Measurements from ENCODE around the gene BRCA2. TPM values are rescaled to one million over a fixed set of nuclear protein-coding genes. Genes with fewer than 3 reads are reported as not detected.
"Not testable (repeated sequence)": the region's sequence is repeated elsewhere in the genome, so short reads cannot be mapped to it uniquely, and the experiment has no call there.

BRCA2 gene
- total RNA-seq, 1 experiment from 2014 or later = 11.4 TPM

DNA sequence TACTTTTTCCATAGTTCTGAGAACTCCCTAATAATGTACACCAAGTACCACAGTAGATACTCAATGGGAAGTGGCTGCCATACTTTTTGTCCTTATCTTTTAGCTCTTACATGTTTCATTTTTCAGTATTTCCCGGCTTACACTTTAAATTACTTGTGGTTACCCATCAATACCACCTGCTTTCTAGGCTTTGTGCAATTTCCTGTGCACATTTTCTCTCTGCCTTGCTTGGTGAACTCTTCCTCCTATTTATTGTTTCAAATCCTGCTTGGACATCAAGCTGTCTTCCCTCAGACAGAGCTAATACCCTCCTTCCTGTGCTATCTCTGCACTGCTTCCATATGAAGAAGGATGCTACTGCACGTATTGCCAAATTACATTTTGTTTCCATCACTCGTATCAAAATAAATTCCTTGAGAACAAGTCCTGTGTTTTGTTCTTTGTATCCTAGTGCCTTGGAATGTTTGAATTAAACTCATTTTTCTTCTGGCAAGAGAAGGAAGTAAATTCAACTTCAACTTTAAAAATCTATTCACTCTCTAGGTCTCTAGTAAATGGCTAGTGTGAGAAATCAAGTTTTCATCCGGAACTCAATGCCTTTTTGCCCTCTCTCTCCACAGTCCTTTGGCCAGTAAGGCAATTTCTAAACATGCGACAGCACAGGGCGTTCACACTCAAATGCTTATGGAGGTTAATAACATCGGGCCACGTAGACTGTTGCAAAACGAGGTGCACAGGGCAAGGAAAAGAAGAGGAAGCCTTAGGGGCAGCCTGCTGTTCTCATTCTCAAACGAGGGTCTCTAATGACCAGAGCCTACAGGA lies 5.8 kb upstream of the BRCA2 start:
- DNase-seq (ENCODE audit: low read depth) = no peak

DNA sequence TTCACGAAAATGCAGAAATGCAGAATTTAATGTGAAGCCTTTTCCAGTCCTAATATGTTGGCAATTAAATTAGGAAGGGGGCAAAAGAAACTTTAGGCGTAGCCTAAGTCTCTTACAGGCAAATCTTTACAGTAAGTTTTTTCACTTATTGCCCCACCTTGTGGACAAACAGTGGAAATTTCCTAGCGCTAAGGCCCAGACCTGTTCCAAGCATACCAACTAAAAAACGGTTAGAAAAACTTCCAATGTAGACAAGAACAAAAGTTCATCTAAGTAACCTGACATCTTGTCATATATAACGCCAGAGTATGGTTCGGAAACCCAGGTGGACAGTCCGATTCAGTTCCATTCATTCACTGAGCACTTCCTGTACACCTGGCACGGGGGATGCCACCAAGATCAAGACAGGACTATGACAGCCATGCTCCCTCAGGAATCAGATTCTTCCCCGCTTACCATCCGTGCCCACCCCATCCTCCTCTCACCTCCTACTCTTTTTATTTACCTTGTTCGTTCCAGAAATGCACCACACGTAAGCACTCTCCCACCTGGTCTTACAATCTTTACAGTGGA lies 5.1 kb upstream of the BRCA2 start:
- peak; percentile 55 for DNase-seq (ENCODE audit: low read depth)

DNA sequence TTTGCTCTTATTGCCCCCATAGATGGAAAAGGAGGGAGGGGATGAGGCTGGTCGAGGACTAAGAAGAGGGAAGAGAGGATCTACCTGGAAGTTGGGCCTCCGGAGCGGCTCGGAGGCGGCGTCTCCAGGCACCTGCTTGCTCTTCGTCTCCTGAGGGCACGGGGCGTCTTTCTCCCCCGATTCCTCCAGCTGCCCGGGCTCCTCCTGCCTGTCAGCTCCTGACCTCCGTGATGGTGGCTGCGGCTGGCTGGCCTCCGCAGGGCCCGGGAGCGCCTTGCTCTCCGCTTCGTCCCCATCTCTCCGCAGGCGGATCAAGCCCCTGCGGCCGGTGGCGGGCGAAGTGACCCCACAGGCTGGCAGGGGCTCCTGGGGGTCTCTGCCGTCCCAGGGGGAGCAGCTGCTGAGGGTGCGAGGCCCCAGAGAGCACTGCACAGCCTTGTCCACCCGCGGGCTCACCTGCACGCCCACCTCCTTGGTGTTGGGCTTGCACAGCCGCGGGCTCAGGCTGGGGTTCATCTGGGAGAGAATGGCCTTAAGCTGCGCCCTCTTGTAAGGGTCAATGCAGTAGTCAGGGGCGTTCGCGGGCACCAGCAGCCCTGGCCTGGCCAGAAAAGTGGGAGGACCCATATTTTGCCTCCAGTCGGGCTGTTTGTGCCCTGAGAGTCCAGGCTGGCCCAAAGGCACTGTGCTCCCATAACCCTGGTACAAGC lies 4.0 kb upstream of the BRCA2 start:
- DNase-seq (ENCODE audit: low read depth) = no peak

- DNase-seq (ENCODE audit: low read depth) = peak; percentile 57
These were observed 754 bp upstream of the BRCA2 start for GRCh38 chr13:32314271-32315237.

DNA sequence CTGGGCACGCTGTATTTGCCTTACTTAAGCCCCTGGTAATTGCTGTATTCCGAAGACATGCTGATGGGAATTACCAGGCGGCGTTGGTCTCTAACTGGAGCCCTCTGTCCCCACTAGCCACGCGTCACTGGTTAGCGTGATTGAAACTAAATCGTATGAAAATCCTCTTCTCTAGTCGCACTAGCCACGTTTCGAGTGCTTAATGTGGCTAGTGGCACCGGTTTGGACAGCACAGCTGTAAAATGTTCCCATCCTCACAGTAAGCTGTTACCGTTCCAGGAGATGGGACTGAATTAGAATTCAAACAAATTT lies 676 bp downstream of the BRCA2 start:
- DNase-seq (ENCODE audit: low read depth) = no peak

GRCh38 chr13:32316501-32316900 lies 1.2 kb downstream of the BRCA2 start:
- no peak for DNase-seq (ENCODE audit: low read depth)

GRCh38 chr13:32317716-32318465 lies 2.6 kb downstream of the BRCA2 start:
- DNase-seq (ENCODE audit: low read depth) = no peak

DNA sequence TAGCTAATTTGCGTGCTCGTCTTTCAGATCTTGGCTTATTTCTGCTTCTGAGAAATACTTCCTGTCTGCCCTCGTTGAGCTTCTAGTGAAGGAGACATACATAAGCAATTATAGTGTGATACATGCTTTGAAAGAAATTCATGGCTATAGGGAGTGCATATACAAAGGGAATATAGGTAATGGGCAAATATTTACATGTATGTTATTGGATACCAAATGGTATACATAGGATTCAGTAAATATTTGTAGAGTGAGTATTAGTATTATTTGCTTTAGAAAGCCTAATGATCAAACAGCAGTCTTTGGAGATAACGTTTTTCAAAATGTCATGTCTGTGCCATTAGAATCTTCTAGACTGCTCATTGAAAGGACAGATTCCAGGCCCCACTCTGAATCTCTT lies 5.2 kb downstream of the BRCA2 start:
- no peak for DNase-seq (ENCODE audit: low read depth)

DNA sequence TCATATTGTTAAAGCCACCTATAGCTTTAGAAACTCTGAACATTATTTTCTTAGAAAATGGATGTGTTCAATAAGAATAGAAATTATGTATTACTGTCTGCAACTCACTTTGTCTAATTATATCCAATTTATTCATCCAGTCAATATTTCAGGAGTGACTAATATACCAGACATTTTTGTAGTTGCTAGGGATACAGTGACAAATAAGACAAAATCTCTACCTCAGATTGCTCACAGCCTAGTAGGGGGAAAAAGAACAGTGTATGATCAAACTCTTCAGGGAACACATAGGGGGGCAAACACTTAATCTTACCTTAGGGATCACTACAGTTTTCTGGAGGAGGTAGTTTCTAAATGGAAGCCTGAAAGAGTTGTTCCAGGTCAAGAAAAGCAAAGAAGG lies 8.6 kb downstream of the BRCA2 start:
- DNase-seq (ENCODE audit: low read depth) = peak; percentile 74

- peak; percentile 53 for DNase-seq (ENCODE audit: low read depth)
These were observed 15.1 kb downstream of the BRCA2 start for GRCh38 chr13:32330441-32330840.

DNA sequence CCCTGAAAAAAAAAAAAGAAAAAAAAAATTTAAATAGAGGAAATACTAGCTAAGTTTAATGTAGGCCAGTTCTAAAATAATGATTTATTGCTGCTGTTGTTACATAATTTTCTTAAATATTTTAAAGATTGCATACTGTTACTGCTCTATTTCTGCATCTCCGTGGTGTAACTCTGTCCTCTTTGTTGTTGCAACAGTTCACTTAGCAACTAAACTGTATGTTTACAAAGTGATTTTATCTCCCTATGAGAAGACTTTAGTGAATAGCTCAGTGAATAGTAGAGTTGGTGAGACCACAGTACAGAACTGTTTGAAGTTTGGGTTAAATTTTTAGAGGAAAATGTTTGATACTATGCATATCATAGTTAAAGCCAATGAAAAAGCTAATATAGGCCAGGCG lies 19.4 kb downstream of the BRCA2 start:
- peak; percentile 7 for DNase-seq (ENCODE audit: low read depth)

DNA sequence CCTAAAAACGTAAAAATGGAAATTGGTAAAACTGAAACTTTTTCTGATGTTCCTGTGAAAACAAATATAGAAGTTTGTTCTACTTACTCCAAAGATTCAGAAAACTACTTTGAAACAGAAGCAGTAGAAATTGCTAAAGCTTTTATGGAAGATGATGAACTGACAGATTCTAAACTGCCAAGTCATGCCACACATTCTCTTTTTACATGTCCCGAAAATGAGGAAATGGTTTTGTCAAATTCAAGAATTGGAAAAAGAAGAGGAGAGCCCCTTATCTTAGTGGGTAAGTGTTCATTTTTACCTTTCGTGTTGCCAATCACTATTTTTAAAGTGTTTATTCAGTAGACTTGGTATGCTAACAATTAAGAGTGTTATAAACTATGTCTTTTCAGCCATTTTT lies 25.6 kb downstream of the BRCA2 start:
- no peak for DNase-seq (ENCODE audit: low read depth)

DNA sequence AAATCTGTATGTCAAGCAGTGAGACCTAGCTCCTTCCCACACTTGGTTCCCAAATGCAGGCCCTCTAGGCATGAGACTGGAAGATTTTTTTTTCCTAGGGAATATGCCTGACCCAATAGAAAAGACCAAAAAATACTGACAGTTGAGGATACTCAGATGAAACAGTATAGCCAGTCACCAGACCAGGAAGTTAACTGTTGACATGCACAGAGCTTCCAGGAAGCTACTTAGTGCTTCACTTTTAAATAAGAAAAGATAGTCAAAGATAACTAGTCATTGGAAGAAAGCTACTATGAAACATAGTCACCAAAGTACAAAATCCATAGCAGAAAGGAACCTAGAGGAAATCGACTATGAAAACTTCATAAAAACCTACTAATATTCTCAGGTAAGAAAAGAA lies 32.3 kb downstream of the BRCA2 start:
- DNase-seq (ENCODE audit: low read depth) = no peak

- DNase-seq (ENCODE audit: low read depth) = not testable (repeated sequence)
These were observed 35.6 kb downstream of the BRCA2 start for GRCh38 chr13:32350839-32351441.

GRCh38 chr13:32354040-32354439 lies 38.7 kb downstream of the BRCA2 start:
- DNase-seq (ENCODE audit: low read depth) = no peak

- DNase-seq (ENCODE audit: low read depth) = not testable (repeated sequence)
These were observed 40.6 kb downstream of the BRCA2 start for GRCh38 chr13:32355935-32356334.

- DNase-seq (ENCODE audit: low read depth) = no peak
These were observed 47.3 kb downstream of the BRCA2 start for GRCh38 chr13:32362574-32362973.

GRCh38 chr13:32370805-32371204 lies 55.5 kb downstream of the BRCA2 start:
- DNase-seq (ENCODE audit: low read depth) = no peak

DNA sequence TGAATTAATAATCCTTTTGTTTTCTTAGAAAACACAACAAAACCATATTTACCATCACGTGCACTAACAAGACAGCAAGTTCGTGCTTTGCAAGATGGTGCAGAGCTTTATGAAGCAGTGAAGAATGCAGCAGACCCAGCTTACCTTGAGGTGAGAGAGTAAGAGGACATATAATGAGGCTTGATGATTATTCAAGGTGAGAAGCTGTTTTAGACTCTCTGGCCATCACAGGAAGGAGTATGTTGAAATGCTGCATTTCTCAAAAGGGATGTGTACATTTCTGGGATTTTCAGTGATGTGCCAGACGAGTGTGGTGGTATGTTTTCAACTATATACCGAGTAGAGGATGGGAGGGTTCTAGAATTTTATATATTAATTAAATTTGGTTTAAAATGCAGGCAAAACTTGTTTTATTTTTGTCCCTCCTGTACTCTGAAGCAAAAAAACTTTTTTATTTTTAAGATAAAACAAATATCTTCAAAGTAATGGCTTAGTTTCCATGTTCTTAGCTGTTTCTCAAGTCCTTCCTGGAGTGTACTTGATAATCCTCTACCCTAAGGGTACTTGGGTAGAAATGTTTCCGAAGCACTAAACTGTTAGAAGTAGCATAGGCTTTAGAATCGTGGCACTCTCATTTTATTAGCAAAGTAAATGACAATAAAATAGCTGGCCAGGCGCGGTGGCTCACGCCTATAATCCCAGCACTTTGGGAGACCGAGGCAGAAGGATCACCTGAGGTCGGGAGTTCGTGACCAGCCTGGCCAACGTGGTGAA lies 61.5 kb downstream of the BRCA2 start:
- DNase-seq (ENCODE audit: low read depth) = no peak

DNA sequence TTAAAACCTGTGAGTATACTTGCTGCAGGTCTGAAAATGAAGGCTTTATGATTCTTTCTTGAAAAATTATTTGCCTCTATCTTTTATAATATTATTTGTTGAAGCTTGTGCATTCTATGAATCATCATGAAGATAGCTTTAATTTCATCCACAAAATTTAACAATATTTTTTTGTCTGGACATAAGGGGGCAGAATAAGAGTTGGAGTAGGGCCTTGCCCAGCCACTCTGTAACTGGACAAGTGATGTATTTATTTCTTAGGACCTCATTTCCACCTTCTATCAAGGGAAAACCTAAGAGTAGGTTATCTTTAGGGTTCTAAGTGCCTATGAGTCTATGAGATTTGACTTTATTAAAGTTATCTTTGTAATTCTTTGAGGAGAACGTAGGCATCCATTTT lies 62.7 kb downstream of the BRCA2 start:
- DNase-seq (ENCODE audit: low read depth) = no peak

Data from M059J (cell line).